Aorta (tissue), 5 donors: ENCODE data around the gene UTP11. TPM values are rescaled to one million over a fixed set of nuclear protein-coding genes. Genes with fewer than 3 reads are reported as not detected.

Source experiments
- ATAC-seq: fragments of 200-7000 bp; cut with Tn5 transposase; one replicate; pipeline ENCODE4 v1.9.1; 2022; ENCODE audit warnings: moderate library complexity; ENCODE audit not compliant: low FRiP score
- DNase-seq, 2 donors: peaks; one replicate each; pipeline ENCODE4 v3.0.0-alpha.2; 2020
- H3K27ac ChIP-seq, 2 donors: one replicate each; pipeline ENCODE4 v1.5.1; 2013; ENCODE audit warnings: low read length in 2 of 2, mild to moderate bottlenecking in 2 of 2, moderate library complexity in 2 of 2, control low read depth in 1 of 2, inconsistent platforms in 1 of 2, low read depth in 1 of 2
- H3K27me3 ChIP-seq, 2 donors: one replicate each; pipeline ENCODE4 v1.6.1; 2013; ENCODE audit warnings: control low read depth in 1 of 2, low read length in 1 of 2, mild to moderate bottlenecking in 1 of 2, moderate library complexity in 1 of 2; ENCODE audit not compliant: insufficient read depth in 2 of 2, control insufficient read depth in 1 of 2
- H3K36me3 ChIP-seq, 2 donors: one replicate each; pipeline ENCODE4 v1.6.1; 2013; ENCODE audit warnings: control low read depth in 1 of 2, low read length in 1 of 2, mild to moderate bottlenecking in 1 of 2; ENCODE audit not compliant: insufficient read depth in 2 of 2, control insufficient read depth in 1 of 2
- H3K4me1 ChIP-seq, 2 donors: one replicate each; pipeline ENCODE4 v1.6.1; 2013; ENCODE audit warnings: low read length in 2 of 2, control low read depth in 1 of 2, mild to moderate bottlenecking in 1 of 2, moderate library complexity in 1 of 2; ENCODE audit not compliant: insufficient read depth in 2 of 2, control insufficient read depth in 1 of 2
- H3K4me3 ChIP-seq, 2 donors: one replicate each; pipeline ENCODE4 v1.5.1; 2013; ENCODE audit warnings: low read length in 2 of 2, control low read depth in 1 of 2, mild to moderate bottlenecking in 1 of 2
- H3K9me3 ChIP-seq: one replicate; pipeline ENCODE4 v1.6.1; 2013; ENCODE audit warnings: mild to moderate bottlenecking, low read length; ENCODE audit not compliant: control insufficient read depth
- WGBS, 2 donors: extraction: QIAGEN DNeasy Blood & Tissue Kit; methylation state at CpG; one replicate each; pipeline ENCODE4 v1.1.7; 2013; 5-methylcytosine and 5-hydroxymethylcytosine counted together
- intact Hi-C, 2 donors: fragments of 100-400 bp; cut with DNase I; formaldehyde crosslinking; loops; one replicate each; pipeline versions ENCODE4 v1.14.2 to v1.15.0; 2022
- polyA plus RNA-seq, 2 donors: library from polyadenylated mRNA; stranded (reverse); fragments of 200-250 nt; gene quantifications; one replicate each; pipeline ENCODE4 v1.2.3, GENCODE V29; 2013
- total RNA-seq, 2 donors: library from RNA; stranded (reverse); fragmentation: NEBNext Ultra II Directional; extraction: Animal tissue kit (Norgen Biotek cat#: 25700); gene quantifications; one replicate each; pipeline ENCODE4 v1.2.1, GENCODE V29; 2021
- donor health status: healthy with polysubstance abuse.
- donor health status: Bipolar disorder and iron deficiency.
- donor health status: DM: no; HTN: no; CAD: no.
- donor health status: DM: no; HTN: no; CAD: no.
- donor health status: DM: yes; HTN: yes; CAD: no.

Gene UTP11
- total and polyA plus RNA-seq, 4 donors = 24.2 to 29.9 (median 28.6) TPM

- intact Hi-C loops = no loop called here
- Histone ChIP-seq H3K4me3 (no peak overlapping the region), H3K36me3 (no peaks in the 10 kb centered on the region), H3K27ac (no peak overlapping the region), H3K9me3 (no peaks in the 10 kb centered on the region), H3K4me1 (no peaks in the 10 kb centered on the region), H3K27me3 (no peaks in the 10 kb centered on the region)
- WGBS, 2 donors = 69 to 71% methylated on average over 5 of the region's 5 CpGs
- ATAC-seq (no peak), DNase-seq (no peak)
Measured at GRCh38 chr1:38037221-38037939, 24.8 kb downstream of the UTP11 start.

DNA sequence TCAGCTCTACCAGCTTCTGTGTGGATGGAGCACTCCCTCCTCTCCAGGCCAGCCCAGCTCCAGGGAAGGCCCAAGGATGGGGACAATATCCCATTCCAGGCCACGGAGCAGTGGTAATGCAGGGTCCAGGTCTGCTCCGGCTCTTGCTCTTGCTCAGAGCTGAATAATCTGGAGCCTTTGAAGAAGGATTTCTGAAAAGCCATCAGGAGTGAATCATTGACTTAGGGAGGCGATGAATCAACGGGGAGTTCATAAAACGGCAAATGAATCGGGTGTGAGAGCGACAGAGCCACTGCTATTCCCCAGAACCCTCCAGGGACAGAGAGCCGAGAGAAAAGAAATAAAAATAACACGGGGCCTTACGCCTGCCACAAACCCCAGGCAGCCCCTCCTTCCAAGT lies 26.3 kb downstream of the UTP11 start:
- ATAC-seq = no peak
- Histone ChIP-seq H3K27me3 (no peaks in the 10 kb centered on the region), H3K27ac (no peak overlapping the region), H3K4me1 (no peaks in the 10 kb centered on the region), H3K4me3 (no peak overlapping the region), H3K36me3 (no peaks in the 10 kb centered on the region), H3K9me3 (no peaks in the 10 kb centered on the region)
- DNase-seq = no peak
- 37 to 52% methylated on average over 10 of the region's 10 CpGs for WGBS, 2 donors
- intact Hi-C loops = no loop called here

GRCh38 chr1:38039331-38040088 lies 27.0 kb downstream of the UTP11 start:
- Histone ChIP-seq H3K36me3 (no peaks in the 10 kb centered on the region), H3K4me1 (no peaks in the 10 kb centered on the region), H3K27ac (no peak overlapping the region), H3K4me3 (no peak overlapping the region), H3K9me3 (no peaks in the 10 kb centered on the region), H3K27me3 (peaks cover 0 to 3% of the 10 kb centered on the region in 2 donors)
- WGBS, 2 donors = 83 to 86% methylated on average over 17 of the region's 17 CpGs
- intact Hi-C loops = no loop called here
- no peak for DNase-seq
- ATAC-seq = no peak

- H3K4me3 ChIP-seq = no peak overlapping the region
- no peaks in the 10 kb centered on the region for H3K9me3 ChIP-seq
- H3K36me3 ChIP-seq = no peaks in the 10 kb centered on the region
- peaks cover 0 to 3% of the 10 kb centered on the region in 2 donors for H3K27me3 ChIP-seq
- peak in 1 of 2 donors; percentile 48 for DNase-seq
- no peaks in the 10 kb centered on the region for H3K4me1 ChIP-seq
- ATAC-seq = no peak
- H3K27ac ChIP-seq = no peak overlapping the region
- intact Hi-C loops = no loop called here
- 86 to 88% methylated on average over 21 of the region's 21 CpGs for WGBS, 2 donors
Measured at GRCh38 chr1:38041936-38042834, 29.7 kb downstream of the UTP11 start.

GRCh38 chr1:38043036-38043747 lies 30.7 kb downstream of the UTP11 start:
- intact Hi-C loops = no loop called here
- Histone ChIP-seq H3K27ac (no peak overlapping the region), H3K4me1 (no peaks in the 10 kb centered on the region), H3K9me3 (no peaks in the 10 kb centered on the region), H3K4me3 (no peak overlapping the region), H3K36me3 (no peaks in the 10 kb centered on the region), H3K27me3 (peaks cover 0 to 3% of the 10 kb centered on the region in 2 donors)
- WGBS, 2 donors = 91 to 93% methylated on average over 12 of the region's 12 CpGs
- ATAC-seq (no peak), DNase-seq (peak in 1 of 2 donors; percentile 28)

DNA sequence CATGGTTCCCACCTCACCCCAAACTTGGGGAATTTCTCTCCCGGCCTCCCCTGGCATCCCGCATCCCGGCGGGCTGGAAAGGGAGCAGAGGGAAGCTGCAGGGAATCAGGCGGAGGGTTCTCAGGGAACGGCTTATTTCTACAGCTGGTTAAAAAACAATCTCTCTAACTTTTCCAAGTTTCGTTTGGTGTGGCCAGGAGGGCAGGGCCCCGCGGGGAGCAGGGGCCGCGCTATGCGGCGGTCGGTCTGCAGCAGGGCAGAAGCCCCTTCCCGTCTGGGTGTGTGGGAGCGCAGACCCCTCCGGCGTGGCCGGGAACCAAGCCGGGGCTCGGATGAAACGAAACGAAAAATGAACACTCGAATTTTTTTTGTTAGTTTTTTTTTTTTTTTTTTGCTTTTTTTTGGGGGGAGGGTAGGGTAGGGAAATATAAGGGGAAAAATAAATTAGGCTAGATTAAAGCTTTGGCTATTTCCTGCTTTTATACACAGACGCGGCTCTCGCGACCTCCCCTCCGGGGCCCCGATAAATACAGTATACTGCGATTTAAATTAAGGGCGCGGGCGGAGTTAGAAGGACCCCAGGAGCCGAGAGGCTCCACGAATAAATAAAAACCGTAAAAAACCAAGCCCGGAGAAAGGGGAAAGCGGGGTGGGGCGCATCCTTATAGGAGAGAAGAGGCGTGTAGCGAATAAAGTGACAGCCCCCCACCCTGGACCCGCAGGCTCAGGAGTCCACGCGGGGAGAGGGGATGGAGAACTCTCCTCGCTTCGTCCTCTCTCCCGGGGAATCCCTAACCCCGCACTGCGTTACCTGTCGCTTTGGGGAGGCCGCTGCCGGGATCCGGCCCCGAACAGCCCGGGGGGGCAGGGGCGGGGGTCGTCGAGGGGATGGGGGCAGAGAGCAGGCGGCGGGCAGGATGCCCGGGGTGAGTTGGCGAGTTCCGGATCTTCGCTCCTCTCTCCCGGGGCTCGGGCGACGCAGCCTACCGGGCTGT lies 32.0 kb downstream of the UTP11 start:
- ATAC-seq = no peak
- no peak overlapping the region for H3K27ac ChIP-seq
- WGBS, 2 donors = 7 to 8% methylated on average over 57 to 70 of the region's 70 CpGs

GRCh38 chr1:38045401-38046332 lies 33.1 kb downstream of the UTP11 start:
- H3K36me3 ChIP-seq = no peaks in the 10 kb centered on the region
- H3K27ac ChIP-seq = no peak overlapping the region
- no peak for ATAC-seq
- intact Hi-C loops = loop anchor here in 1 of 2 donors (5.0 kb wide), 1 partner anchor 92 kb away; no protein-coding TSS in a partner anchor
- WGBS, 2 donors = 3 to 5% methylated on average over 62 to 115 of the region's 115 CpGs
- no peak for DNase-seq
- no peaks in the 10 kb centered on the region for H3K4me1 ChIP-seq
- H3K4me3 ChIP-seq = peak overlapping the region in 1 of 2 donors; percentile 69
- H3K9me3 ChIP-seq = no peaks in the 10 kb centered on the region
- H3K27me3 ChIP-seq = peaks cover 0 to 3% of the 10 kb centered on the region in 2 donors

More for the DNA sequence above, 32.0 kb downstream of the UTP11 start:
- H3K4me3 ChIP-seq = no peak overlapping the region
- no peaks in the 10 kb centered on the region for H3K36me3 ChIP-seq
- no peak for DNase-seq
- H3K4me1 ChIP-seq = no peaks in the 10 kb centered on the region
- peaks cover 0 to 3% of the 10 kb centered on the region in 2 donors for H3K27me3 ChIP-seq
- intact Hi-C loops = loop anchor here in 1 of 2 donors (5.0 kb wide), 1 partner anchor 93 kb away; no protein-coding TSS in a partner anchor
- no peaks in the 10 kb centered on the region for H3K9me3 ChIP-seq
